K562 (cell line): ENCODE data around the gene ZNF429. TPM values are rescaled to one million over a fixed set of nuclear protein-coding genes. Genes with fewer than 3 reads are reported as not detected.

Experiments
- BRF2 ChIP-seq: IDR thresholded peaks from 3 replicates; pipeline ENCODE4 v1.6.1; 2011; ENCODE audit warnings: borderline replicate concordance, mild to moderate bottlenecking; ENCODE audit not compliant: insufficient read length, insufficient read depth
- CAMTA2 ChIP-seq: fragments of 250-450 bp; sonication (Bioruptor Pico); conservative IDR thresholded peaks from 2 replicates; pipeline ENCODE4 v1.5.1; 2022
- CCNT2 ChIP-seq: IDR thresholded peaks from 2 replicates; pipeline ENCODE4 v1.6.1; 2011; ENCODE audit warnings: borderline replicate concordance, low read depth, mild to moderate bottlenecking, moderate library complexity, mixed read lengths, low read length; ENCODE audit not compliant: insufficient read length; ENCODE audit errors: extremely low read depth
- CGGBP1 ChIP-seq: fragments of 250-450 bp; sonication (Bioruptor Pico); IDR thresholded peaks from 2 replicates; pipeline ENCODE4 v1.9.0; 2021; ENCODE audit warnings: mild to moderate bottlenecking
- DPF2 ChIP-seq: fragments of 450-650 bp; IDR thresholded peaks from 2 replicates; pipeline ENCODE4 v1.6.1; 2016
- EP300 ChIP-seq: IDR thresholded peaks from 2 replicates; pipeline ENCODE4 v1.6.1; 2012; ENCODE audit warnings: low read length, improper control_type of control experiment
- ETV5 ChIP-seq: sonication (generic); formaldehyde crosslinking; IDR thresholded peaks from 2 replicates; pipeline ENCODE4 v1.4.0; 2020; ENCODE audit warnings: low read depth, mild to moderate bottlenecking, missing genetic modification reagents
- ID3 ChIP-seq, 2 experiments: fragments of 250-450 bp in 1 of 2; fragments of 450-650 bp in 1 of 2; sonication (Bioruptor Pico) in 1 of 2; IDR thresholded peaks; 2 replicates each; pipeline versions ENCODE4 v1.6.1 to v1.8.0; 2016 to 2021; ENCODE audit warnings: mild to moderate bottlenecking in 2 of 2, moderate library complexity in 2 of 2, missing compliant biosample characterization in 1 of 2, missing genetic modification characterization in 1 of 2
- KLF6 ChIP-seq: fragments of 250-450 bp; sonication (Bioruptor Pico); IDR thresholded peaks from 2 replicates; pipeline ENCODE4 v1.4.0; 2020; ENCODE audit warnings: mild to moderate bottlenecking, moderate library complexity, borderline replicate concordance
- MTA1 ChIP-seq: fragments of 450-650 bp; IDR thresholded peaks from 2 replicates; pipeline ENCODE4 v1.6.1; 2017; ENCODE audit warnings: borderline replicate concordance
- NFRKB ChIP-seq: fragments of 450-650 bp; IDR thresholded peaks from 2 replicates; pipeline ENCODE4 v1.6.1; 2016; ENCODE audit warnings: low read depth
- POLR2AphosphoS5 ChIP-seq: IDR thresholded peaks from 2 replicates; pipeline ENCODE4 v1.6.1; 2011; ENCODE audit warnings: mild to moderate bottlenecking, low read depth, low read length, moderate library complexity; ENCODE audit not compliant: control insufficient read depth, insufficient read depth
- PTRF ChIP-seq: fragments of 450-650 bp; IDR thresholded peaks from 2 replicates; pipeline ENCODE4 v1.6.1; 2016; ENCODE audit warnings: mild to moderate bottlenecking, missing genetic modification characterization, missing compliant biosample characterization
- SRSF9 ChIP-seq: fragments of 200-400 bp; formaldehyde crosslinking; IDR thresholded peaks from 2 replicates; pipeline ENCODE4 v1.6.1; 2017; ENCODE audit warnings: low read depth, low read length, borderline replicate concordance
- TOE1 ChIP-seq, 2 experiments: fragments of 450-650 bp in 1 of 2; sonication (generic) in 1 of 2; formaldehyde crosslinking in 1 of 2; IDR thresholded peaks; 2 replicates each; pipeline versions ENCODE4 v1.7.1 to v1.8.0; 2016 to 2022; ENCODE audit warnings: borderline replicate concordance in 2 of 2, mild to moderate bottlenecking in 2 of 2, antibody characterized with exemption in 1 of 2, inconsistent platforms in 1 of 2, low read depth in 1 of 2, missing genetic modification reagents in 1 of 2, moderate library complexity in 1 of 2
- USF2 ChIP-seq: sonication (generic); formaldehyde crosslinking; IDR thresholded peaks from 2 replicates; pipeline ENCODE4 v1.5.0; 2020; ENCODE audit warnings: missing genetic modification reagents
- ZNF175 ChIP-seq: fragments of 200-800 bp; sonication (Bioruptor generic); IDR thresholded peaks from 2 replicates; pipeline ENCODE4 v1.6.1; 2016; ENCODE audit warnings: low read depth, mild to moderate bottlenecking, missing genetic modification characterization, missing compliant biosample characterization
- ZNF512 ChIP-seq: IDR thresholded peaks from 2 replicates; pipeline ENCODE4 v1.6.1; 2016; ENCODE audit warnings: missing genetic modification characterization, missing compliant biosample characterization
- ZNF583 ChIP-seq: fragments of 250-450 bp; sonication (Bioruptor Pico); IDR thresholded peaks from 2 replicates; pipeline ENCODE4 v1.4.0; 2020
- ZNF639 ChIP-seq, 2 experiments: fragments of 200-800 bp in 1 of 2; sonication (Bioruptor generic) in 1 of 2; sonication (generic) in 1 of 2; formaldehyde crosslinking in 1 of 2; IDR thresholded peaks in 1 of 2; conservative IDR thresholded peaks in 1 of 2; 2 replicates each; pipeline versions ENCODE4 v1.5.0 to v1.6.1; 2016 to 2020; ENCODE audit warnings: missing compliant biosample characterization in 1 of 2, missing genetic modification characterization in 1 of 2, missing genetic modification reagents in 1 of 2
- ZNF644 ChIP-seq: fragments of 200-800 bp; sonication (Bioruptor generic); IDR thresholded peaks from 2 replicates; pipeline ENCODE4 v1.6.1; 2016; ENCODE audit warnings: low read depth, missing genetic modification characterization, missing compliant biosample characterization
- polyA plus RNA-seq, 8 experiments: library from polyadenylated mRNA; depleted of rRNA in 4 of 8; stranded (reverse) in 5 of 8; unstranded in 3 of 8; fragments of >200 nt; fragmentation: Nextera tagmentation in 2 of 8; fragmentation: Illumina TruSeq in 1 of 8; extraction: Ambion mirVana in 2 of 8; extraction: Trizol in 1 of 8; gene quantifications; 2 replicates each; pipeline versions ENCODE4 v1.2.1 to v1.2.3, GENCODE V29; 2011 to 2014; ENCODE audit warnings: inconsistent platforms in 1 of 8, missing spikeins in 1 of 8
- total RNA-seq, 7 experiments: library from RNA; depleted of rRNA in 6 of 7; stranded (reverse); fragments of >200 nt in 6 of 7; fragmentation: Illumina TruSeq in 2 of 7; extraction: Trizol in 2 of 7; gene quantifications; 2 replicates each; pipeline versions ENCODE4 v1.2.1 to v1.2.3, GENCODE V29; 2011 to 2021; ENCODE audit warnings: low replicate concordance in 1 of 7

Gene ZNF429
- total and polyA plus RNA-seq, 9 of the 15 experiments (the other 6 are each of a cell fraction or from before 2014, with no cell fraction given), result 11.4 to 24.5 (median 16.3) TPM

GRCh38 chr19:21602082-21602658, 96.8 kb downstream of the ZNF429 start (continued):
- TF ChIP-seq CGGBP1 (CRISPR knock-in tag), result no peak
- TF ChIP-seq NFRKB, result no peak
- TF ChIP-seq ZNF512, result 0 out of 2 replicates have a peak, but pooled peaks have one; percentile 13
- TF ChIP-seq USF2 (CRISPR knock-in tag), result no peak
- no peak for TF ChIP-seq EP300
- TF ChIP-seq SRSF9, result no peak
- no peak for TF ChIP-seq TOE1 (IDR thresholded peaks at IDR 0.05; ENCODE audit: borderline replicate concordance)
- no peak for TF ChIP-seq TOE1 (CRISPR knock-in tag; IDR thresholded peaks at IDR 0.05; ENCODE audit: borderline replicate concordance, low read depth)
- no peak for TF ChIP-seq BRF2
- TF ChIP-seq MTA1, result no peak
- TF ChIP-seq ZNF639 (CRISPR knock-in tag; conservative IDR thresholded peaks at IDR 0.05 in 1 of 2, IDR thresholded peaks at IDR 0.05 in 1 of 2), result no peak
- TF ChIP-seq DPF2, result no peak
- no peak for TF ChIP-seq ZNF583 (CRISPR knock-in tag)
- 0 out of 2 replicates have a peak, but pooled peaks have one; percentile 27 for TF ChIP-seq ZNF175 (CRISPR knock-in tag)
- TF ChIP-seq KLF6, result peak; percentile 67; the same call in 1 of the 2 replicates
- no peak for TF ChIP-seq CCNT2
- no peak for TF ChIP-seq CAMTA2
- TF ChIP-seq ZNF644 (tag), result peak; percentile 49; the same call in 1 of the 2 replicates
- TF ChIP-seq ETV5 (CRISPR knock-in tag), result no peak
- TF ChIP-seq ID3 (CRISPR knock-in tag; IDR thresholded peaks at IDR 0.05), result no peak
- no peak for TF ChIP-seq ID3 (tag; IDR thresholded peaks at IDR 0.05)
- peak; percentile 30; the same call in 1 of the 2 replicates for TF ChIP-seq PTRF
- no peak for TF ChIP-seq POLR2AphosphoS5
